Cardiac muscle cell (in vitro differentiated cells and primary cell): ENCODE measurements around the gene LINC01488. TPM values are rescaled to one million over a fixed set of nuclear protein-coding genes. Genes with fewer than 3 reads are reported as not detected.
A peak's percentile ranks its signal among the peaks of the same experiment; 100 is the strongest.

Experiments
- DNase-seq, 2 donors: peaks; one replicate each; pipeline versions ENCODE4 v3.0.0 to v3.0.0-alpha.2; 2010 to 2017; ENCODE audit warnings: low read depth in 1 of 2, low spot score in 1 of 2
- H3K27ac ChIP-seq: fragments of 200-600 bp; sonication (generic); 2 replicates; pipeline ENCODE4 v1.5.1; 2016
- H3K27me3 ChIP-seq: fragments of 200-600 bp; sonication (generic); 2 replicates; pipeline ENCODE4 v1.6.0; 2016; ENCODE audit warnings: control low read depth
- H3K36me3 ChIP-seq: fragments of 200-600 bp; sonication (generic); 2 replicates; pipeline ENCODE4 v1.5.1; 2016; ENCODE audit warnings: control low read depth
- H3K4me1 ChIP-seq: fragments of 200-600 bp; sonication (generic); 2 replicates; pipeline ENCODE4 v1.8.1; 2017; ENCODE audit warnings: low read depth, mild to moderate bottlenecking, mixed run types
- H3K4me3 ChIP-seq: fragments of 200-600 bp; sonication (generic); 2 replicates; pipeline ENCODE4 v1.5.1; 2016; ENCODE audit warnings: mild to moderate bottlenecking
- H3K9me3 ChIP-seq: fragments of 200-600 bp; sonication (generic); 2 replicates; pipeline ENCODE4 v1.5.1; 2017; ENCODE audit warnings: low read depth, mild to moderate bottlenecking, control low read depth
- polyA plus RNA-seq: library from polyadenylated mRNA; unstranded; fragments of >200 nt; fragmentation: Nextera tagmentation; extraction: Ambion mirVana; gene quantifications from 2 replicates; pipeline ENCODE4 v1.2.1, GENCODE V29; 2016
- total RNA-seq: library from RNA; depleted of rRNA; stranded (reverse); fragments of >200 nt; gene quantifications from 2 replicates; pipeline ENCODE4 v1.2.3, GENCODE V29; 2016
- TF ChIP-seq, protein P1 (sequence below): IDR thresholded peaks from 2 replicates; pipeline ENCODE4 v1.5.1; 2012; ENCODE audit warnings: low read depth, mild to moderate bottlenecking, low read length

The LINC01488 gene
- total and polyA plus RNA-seq, 2 experiments from 2014 or later = 1.1 to 1.6 TPM

DNA sequence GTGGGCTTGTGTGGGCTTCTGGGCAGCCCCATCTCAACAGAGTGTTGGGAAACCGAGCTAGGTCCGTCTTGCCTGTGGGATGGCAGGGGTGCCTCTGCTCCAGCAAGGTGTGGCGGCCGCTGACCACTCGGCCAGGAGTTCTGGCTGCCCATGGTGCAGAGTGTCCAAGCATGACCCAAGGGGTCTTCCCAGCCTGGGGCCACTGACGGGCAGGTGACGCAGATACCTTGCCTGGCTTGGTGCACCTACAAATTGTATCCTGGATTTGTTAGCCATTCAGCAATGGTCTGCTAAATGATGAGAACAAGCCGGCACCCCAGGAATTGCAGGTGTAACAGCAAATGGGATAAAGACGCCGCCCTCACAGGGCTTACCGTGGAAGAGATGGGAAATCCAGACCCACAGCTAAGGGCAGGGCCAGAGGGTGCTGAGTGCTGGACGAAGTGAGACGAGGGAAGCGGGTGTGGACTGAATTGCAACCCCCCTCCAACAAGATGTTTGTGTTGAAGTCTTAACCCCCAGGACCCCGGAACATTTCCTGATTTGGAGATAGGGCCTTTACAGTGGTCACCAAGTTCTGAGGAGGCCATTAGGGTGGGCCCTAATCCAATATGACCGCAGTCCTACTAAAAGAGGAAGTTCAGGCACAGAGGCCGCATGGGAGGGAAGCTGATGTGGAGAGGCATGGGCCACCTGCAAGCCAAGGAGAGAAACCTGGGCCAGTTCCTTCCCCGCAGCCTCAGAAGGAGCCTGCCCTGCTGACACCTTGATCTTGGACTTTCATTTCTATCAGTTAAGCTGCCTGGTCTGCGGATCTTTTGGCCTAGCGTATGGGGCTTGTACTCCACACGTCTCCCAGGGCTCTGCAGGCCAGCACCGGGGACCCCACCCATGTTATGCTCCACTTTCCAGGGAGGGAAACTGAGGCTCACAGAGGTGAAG, 45.2 kb upstream of the LINC01488 start:
- TF ChIP-seq, protein P1, sequence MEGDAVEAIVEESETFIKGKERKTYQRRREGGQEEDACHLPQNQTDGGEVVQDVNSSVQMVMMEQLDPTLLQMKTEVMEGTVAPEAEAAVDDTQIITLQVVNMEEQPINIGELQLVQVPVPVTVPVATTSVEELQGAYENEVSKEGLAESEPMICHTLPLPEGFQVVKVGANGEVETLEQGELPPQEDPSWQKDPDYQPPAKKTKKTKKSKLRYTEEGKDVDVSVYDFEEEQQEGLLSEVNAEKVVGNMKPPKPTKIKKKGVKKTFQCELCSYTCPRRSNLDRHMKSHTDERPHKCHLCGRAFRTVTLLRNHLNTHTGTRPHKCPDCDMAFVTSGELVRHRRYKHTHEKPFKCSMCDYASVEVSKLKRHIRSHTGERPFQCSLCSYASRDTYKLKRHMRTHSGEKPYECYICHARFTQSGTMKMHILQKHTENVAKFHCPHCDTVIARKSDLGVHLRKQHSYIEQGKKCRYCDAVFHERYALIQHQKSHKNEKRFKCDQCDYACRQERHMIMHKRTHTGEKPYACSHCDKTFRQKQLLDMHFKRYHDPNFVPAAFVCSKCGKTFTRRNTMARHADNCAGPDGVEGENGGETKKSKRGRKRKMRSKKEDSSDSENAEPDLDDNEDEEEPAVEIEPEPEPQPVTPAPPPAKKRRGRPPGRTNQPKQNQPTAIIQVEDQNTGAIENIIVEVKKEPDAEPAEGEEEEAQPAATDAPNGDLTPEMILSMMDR = no peak
- Histone ChIP-seq H3K27me3 (no peaks in the 10 kb centered on the region), H3K36me3 (no peaks in the 10 kb centered on the region), H3K4me1 (peaks cover 5% of the 10 kb centered on the region), H3K27ac (no peak overlapping the region), H3K9me3 (no peaks in the 10 kb centered on the region), H3K4me3 (no peak overlapping the region)
- no peak for DNase-seq

DNA sequence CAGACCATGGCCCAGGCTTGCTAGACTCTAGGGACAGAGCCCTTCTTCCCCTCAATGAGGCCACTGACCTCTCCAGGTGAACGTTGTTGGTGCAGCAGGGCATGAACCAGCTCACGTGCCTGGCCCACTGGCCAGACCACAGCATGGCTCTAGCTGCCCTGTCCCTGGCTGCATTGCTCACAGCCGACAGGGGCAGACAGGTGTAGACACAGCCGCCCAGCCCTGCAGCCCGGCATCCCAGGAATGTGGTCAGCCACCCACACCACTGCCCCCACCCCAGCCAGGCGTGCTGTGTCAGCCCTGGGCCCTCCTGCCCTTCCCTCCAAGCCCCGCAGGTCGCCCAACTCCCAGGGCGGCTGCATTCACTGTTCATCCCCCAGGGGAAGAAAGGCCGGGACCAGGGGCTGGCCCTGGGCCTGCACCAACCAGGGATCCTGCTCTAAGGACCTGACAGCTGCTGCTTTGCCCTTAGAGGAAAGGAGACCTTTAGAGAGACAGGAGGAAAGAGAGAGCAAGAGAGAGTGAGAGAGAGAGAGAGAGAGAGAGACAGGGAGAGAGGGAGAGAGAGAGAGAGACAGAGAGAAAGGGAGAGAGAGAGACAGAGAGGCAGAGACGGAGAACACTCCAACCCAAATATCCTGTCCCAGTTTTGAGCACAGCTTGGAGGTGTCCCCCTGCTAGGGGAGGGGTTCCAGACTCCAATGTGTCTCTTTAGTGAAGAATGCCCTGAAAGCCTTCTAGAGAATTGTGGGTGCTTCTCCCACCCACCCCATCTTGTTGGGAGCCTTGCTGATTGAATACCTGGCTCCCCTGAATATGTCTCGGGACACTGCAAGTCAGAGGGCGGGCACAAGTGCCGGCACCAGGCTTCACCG, 44.2 kb upstream of the LINC01488 start:
- TF ChIP-seq, protein P1 = no peak
- Histone ChIP-seq H3K4me3 (no peak overlapping the region), H3K36me3 (no peaks in the 10 kb centered on the region), H3K27me3 (no peaks in the 10 kb centered on the region), H3K4me1 (peaks cover 5% of the 10 kb centered on the region), H3K27ac (no peak overlapping the region), H3K9me3 (no peaks in the 10 kb centered on the region)
- DNase-seq = peak in 1 of 2 donors; percentile 61

DNA sequence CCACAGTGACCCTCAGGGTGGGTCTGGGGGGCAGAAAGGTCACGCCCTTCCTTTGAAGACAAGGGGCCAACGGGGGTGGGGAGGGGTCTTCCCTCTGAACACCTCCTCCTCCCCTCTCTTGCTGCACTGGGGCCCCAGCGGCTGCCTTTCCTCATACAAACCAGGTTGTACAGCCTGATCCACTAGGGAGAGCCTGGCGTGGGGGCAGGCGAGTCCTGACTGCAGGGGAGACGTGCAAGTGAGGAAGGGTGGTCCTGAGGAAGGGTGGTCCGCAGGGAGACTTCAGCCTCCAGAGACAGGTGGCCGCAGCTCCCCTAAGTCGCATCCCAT, 43.6 kb upstream of the LINC01488 start:
- no peak for DNase-seq
- Histone ChIP-seq H3K36me3 (no peaks in the 10 kb centered on the region), H3K4me1 (peaks cover 5% of the 10 kb centered on the region), H3K27ac (no peak overlapping the region), H3K27me3 (no peaks in the 10 kb centered on the region), H3K4me3 (no peak overlapping the region), H3K9me3 (no peaks in the 10 kb centered on the region)
- TF ChIP-seq, protein P1 = no peak

DNA sequence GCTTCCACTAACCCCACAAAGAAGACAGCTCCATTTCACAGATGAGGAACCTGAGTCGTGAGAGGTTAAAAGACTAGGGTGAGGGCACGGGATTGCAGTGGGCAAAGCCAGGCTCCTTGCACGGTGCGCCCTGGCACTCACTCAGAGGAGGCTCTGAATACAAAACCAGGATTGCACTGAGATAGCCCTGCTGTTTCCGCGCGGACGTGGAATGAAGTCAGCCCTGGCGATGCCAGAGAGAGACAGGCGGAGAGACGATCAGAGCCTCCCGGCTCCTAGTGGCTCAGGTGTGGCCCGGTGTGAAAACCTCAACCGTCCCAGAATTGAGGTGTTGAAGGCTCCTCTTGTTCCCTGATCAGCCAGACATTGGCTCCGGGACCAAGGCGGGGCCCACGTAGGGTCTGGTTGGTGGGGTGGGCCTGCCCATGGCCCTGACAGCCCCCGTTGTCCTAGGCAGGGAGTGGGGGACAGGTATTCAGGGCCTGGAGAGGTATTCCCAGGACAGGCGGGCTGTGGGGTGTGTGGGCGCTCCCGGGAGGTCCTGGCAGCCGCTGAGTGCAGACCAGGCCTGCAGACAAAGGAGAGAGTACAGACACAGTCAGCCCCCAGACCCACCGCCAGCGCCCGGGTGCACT, 43.1 kb upstream of the LINC01488 start:
- TF ChIP-seq, protein P1 = no peak
- Histone ChIP-seq H3K9me3 (no peaks in the 10 kb centered on the region), H3K36me3 (no peaks in the 10 kb centered on the region), H3K27ac (no peak overlapping the region), H3K4me3 (no peak overlapping the region), H3K4me1 (peaks cover 5% of the 10 kb centered on the region), H3K27me3 (no peaks in the 10 kb centered on the region)
- no peak for DNase-seq

DNA sequence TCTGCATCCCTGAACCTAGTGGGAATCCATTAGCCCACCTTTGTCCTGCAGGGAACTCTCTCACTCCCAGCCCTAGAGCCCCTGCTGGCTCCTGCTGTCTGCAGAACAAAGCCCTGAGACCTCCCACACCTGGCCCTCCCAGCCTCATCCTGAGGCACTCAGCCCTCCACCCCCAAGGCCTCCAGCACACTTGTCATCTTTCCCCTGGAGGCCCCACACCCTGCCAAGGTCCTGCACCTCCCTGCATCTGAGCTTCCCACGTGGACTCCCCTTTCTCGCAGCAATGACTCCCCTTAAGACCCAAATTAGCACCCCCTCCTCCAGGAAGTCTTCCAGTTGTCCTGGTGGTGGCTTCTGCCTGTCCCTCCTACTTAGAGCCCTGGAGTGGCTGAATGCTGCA, 42.3 kb upstream of the LINC01488 start:
- Histone ChIP-seq H3K4me1 (peaks cover 8% of the 10 kb centered on the region), H3K9me3 (no peaks in the 10 kb centered on the region), H3K36me3 (no peaks in the 10 kb centered on the region), H3K4me3 (no peak overlapping the region), H3K27ac (no peak overlapping the region), H3K27me3 (no peaks in the 10 kb centered on the region)
- TF ChIP-seq, protein P1 = no peak
- DNase-seq = no peak
